GM21786 (cell line): ENCODE measurements around the gene RASGRF2.

Experiments
- ATAC-seq: cut with Tn5 transposase; IDR thresholded peaks from one replicate; pipeline ENCODE4 v1.9.1; 2021; ENCODE audit not compliant: unreplicated experiment

The RASGRF2 gene

DNA sequence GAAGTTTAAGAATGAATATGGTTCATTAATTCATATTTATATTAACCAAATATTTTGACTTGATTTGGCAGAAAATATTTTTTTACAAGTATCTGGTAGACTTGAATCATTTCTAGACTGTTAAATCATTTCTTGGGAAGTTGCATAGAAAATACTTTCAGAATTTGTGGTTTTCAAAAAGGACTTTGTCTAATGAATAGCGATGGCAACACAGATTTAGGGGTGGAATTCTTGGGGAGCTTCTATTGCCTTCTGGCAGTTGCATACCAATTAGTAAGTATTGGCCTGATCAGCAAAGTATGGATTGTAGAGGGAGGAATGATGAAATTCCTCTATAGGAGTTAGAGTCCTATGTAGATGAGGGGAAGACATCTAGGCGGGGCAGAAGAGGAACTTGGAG is 204.3 kb downstream of the RASGRF2 start:
- no peak for ATAC-seq

DNA sequence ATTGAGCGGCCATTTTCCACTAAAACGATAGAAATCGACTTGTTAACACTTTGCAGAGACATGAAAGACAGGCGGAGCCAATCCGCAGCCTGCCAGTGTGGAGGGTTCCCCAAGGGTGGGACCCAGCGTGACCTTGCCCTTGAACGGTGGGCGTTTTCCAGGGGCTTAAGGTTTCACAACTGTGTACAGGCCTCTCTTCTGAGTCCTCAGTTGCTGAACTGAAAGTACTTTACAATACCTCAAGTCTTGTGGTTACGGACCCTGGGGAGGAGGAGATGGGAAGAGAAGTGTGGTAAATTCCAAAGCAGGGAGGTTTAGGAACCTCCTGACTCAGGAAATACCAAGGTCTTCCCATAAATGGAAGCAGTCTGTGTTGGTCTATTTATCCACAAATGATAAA is 204.8 kb downstream of the RASGRF2 start:
- ATAC-seq: no peak

DNA sequence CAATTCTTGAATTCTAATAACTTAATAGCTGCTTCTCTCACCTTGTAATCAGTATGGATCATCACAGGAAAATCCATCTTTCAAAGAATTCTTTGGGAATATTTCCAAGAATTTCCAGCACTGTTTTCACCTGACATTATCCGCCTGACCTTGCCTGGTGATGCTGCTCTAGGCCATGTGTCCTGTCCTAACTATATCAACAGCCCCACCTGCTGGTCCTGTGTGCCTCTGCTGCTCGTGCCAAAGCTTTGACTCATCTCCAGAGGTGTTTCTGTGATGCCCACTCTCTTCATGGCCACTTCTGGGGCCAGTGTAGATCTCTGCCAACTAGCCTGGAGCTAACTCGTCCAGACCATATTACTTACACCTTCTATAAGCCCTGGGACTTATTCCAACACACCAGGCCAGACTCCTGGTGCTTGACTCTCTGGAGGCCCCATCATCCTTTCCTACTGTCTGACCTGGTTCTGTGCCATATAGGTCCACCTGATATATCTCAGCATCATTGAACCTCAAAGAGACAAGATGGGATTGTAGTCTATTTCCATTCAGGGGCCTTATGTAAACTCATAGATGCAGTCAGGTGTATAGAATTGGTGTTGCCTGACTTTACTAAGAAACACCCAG is 205.4 kb downstream of the RASGRF2 start:
- peak; percentile 74 for ATAC-seq

DNA sequence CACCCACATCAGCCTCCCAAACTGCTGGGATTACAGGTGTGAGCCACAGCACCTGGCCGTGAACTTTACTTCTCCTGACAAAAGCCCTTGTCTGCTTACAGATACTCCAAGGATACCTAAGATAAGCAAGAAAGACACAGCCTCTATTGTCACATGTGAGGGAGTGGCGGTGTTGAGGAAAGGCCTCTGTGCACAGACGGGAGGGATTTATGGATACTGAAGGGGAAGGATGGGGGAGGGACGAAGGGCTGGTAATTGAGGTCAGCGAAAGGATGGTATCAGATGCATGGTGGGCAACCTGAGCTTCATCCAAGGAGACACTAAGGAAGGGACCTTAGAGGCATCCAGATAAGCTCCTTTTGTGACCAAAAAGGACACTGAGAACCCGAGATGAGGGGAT is 206.3 kb downstream of the RASGRF2 start:
- ATAC-seq: no peak

DNA sequence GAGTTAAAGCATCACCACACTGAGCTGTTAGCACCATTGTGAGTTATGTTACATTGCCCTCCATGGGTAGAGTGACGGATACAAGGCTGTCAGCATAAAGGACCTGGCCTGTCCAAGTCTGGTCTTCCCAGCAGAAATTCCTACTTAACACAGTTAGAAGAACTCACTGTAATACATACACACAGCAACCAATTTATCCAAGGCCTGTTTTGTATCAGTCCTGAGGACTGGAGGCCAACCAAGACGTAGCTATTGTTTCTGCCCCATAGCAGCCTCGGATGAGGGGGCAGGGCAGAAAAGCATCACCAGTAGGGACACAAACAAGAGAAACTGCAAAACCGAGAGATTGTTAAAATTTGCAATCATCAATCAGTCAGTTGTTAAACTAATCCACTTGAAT is 206.9 kb downstream of the RASGRF2 start:
- no peak for ATAC-seq

DNA sequence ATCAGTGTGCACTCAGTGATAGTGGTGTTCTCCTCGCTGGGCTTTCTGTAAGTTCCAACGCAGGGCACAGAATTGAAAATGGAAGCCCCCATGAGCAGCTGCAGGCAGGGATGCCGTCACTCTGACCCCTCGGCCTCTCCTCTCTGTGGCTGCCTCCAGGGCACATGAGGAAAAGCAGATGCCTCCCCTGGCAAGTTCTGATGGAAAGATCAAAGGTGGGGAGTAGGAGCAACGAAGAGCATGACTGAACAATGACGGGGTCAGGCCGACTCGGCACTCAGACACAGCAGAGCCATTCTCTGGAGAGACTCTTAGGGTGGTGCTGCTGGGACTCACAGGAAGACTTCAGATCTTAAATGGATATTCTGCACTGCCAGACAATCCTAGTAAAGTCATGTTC is 207.4 kb downstream of the RASGRF2 start:
- no peak for ATAC-seq

DNA sequence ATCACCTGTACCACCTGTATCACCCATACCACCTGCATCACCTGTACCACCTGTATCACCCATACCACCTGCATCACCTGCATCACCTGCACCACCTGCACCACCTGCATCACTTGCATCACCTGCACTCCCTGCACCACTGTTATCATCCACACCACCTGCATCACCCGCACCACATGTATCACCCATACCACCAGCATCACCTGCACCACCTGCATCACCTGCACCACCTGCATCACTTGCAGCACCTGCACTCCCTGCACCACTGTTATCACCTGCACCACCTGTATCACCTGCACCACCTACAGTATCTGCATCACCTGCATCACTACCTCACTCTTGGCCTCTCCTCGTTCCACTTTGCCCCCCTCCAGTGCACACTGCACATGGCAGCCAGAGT is 209.8 kb downstream of the RASGRF2 start:
- no peak for ATAC-seq

DNA sequence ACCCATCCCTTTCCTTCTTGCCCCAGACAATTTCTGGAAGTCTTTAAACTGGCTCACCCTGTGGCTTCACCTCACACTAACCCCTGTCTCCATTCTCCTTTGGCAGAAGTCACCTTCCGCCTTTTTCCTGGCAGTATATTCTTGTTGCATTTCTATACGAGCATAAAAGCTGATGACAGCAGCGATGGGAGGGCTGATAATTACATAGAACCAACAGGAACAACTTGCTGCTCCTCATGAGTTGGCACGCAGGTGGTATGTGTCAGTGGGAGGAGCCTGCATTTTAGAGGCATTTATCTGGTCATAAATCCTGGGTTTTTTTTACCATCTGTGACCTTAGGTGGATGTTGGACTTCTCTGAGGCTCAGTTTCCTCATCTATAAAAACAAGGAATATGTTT is 211.6 kb downstream of the RASGRF2 start:
- no peak for ATAC-seq

DNA sequence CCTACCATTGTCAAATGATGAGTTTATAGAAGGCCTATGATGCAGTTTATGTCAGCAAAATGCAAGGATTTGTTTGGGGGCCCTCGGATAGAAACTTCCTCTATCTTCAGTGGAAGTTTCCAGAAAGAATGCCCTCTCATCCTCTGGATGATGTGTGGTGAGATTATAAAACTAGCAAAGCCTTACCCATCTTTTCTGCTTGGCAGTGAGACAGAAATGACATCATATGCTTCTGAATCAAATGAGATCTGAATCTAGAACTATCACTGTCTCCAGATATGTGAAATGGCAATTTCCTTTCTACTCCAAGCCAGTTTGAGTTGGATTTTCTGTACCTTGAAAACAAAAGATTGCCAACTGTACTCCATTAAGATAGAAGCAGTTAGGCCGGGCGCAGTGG is 212.5 kb downstream of the RASGRF2 start:
- no peak for ATAC-seq

DNA sequence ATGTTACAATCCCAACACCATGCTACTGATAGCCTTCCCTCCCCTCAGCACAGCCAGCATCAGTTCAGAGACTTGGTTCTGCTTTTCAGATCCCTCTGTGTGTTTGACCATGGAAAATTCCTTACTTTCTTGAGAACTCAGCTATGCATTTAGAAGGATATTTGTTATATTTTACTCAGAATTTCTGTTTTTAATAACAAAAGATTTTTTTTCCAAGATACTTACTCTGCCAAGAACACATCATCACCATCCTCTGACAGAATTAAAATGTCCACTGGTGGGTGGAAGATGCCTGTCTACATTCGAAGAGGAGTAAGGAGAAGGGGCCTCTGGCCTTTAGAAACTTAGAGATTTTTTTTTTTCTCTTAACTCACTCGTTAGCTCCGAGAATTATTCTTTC is 216.9 kb downstream of the RASGRF2 start:
- no peak for ATAC-seq

DNA sequence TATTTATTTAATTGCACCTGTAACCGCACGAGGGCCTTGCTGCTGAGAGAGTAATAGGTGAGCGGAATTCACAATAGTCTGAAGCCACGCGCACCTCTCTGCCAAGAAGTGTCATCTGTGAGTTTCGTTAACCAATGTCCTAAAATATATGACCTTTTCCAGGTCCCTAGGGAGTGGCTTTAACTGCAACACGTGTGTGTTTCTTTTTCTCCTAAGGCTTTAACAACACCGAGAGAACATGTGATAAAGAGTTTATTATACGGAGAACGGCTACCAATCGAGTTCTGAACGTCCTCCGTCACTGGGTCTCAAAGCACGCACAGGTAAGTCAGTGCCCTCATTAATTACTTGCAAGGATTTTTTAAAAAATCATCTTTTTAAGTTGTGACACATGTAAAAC is 219.8 kb downstream of the RASGRF2 start:
- ATAC-seq: no peak

DNA sequence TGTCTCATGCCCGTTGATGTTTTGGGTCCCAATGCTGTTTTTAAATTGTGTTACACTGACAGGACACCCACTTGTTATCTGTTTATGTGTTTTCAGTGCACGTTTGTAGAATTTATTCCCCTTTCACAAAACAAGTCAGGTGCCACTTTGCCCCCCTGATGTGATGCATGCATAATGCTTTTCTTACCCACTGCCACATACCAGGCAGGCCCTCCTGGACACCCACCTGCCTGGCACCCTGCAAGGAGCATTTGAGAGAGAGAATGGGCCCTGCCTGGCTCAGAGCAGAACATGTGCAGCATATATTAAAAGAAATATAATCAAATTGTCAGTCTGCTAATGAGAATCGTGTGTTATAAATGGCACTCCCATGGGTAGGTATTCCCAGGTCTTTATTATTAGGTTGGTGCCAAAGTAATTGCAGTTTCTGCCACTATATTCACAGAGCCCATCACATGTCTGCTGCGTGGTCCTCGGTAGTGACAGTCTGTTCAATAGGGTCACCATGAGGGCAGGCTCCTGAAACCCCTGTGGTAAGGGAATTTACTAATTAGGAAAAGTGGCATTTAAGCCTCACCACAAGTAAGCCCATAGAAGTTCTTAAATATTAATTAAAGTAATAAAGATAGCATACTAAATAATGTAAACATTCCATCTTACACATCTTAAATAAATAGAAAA is 220.8 kb downstream of the RASGRF2 start:
- ATAC-seq: no peak

DNA sequence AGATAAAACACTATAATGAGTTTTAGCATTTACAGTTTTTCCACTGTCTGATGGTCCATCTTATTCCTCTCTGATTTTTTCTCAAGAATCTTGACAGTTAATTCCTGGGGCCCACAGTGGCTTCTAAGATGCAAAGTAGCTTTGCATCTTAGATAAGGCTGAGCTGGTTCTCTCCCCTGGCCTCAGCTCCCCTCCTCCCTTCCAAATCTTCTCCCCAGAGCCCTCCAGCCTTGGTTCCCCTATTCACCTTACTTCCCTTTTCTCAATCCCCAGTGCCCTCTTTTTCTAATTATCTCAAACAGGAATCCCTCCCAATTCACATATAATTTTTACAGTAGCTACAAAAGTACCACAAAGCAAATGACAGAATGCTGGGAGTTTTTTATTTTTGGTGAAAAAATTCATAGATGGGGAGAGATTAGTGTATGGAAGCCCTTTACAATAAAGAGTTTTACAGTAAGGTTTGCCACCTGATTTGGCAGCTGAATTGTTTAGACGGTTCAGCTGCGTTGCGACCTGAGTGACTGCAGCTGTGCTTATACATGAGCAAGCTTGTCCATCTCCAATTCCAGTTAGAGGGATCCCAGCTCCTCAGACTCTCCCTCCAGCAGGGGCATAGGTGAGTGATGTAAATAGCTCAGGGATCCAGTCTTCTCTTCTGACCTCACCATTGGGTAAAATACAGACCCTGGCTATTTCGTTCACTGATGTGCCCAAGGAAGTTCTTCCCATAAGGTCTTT is 221.6 kb downstream of the RASGRF2 start:
- no peak for ATAC-seq

DNA sequence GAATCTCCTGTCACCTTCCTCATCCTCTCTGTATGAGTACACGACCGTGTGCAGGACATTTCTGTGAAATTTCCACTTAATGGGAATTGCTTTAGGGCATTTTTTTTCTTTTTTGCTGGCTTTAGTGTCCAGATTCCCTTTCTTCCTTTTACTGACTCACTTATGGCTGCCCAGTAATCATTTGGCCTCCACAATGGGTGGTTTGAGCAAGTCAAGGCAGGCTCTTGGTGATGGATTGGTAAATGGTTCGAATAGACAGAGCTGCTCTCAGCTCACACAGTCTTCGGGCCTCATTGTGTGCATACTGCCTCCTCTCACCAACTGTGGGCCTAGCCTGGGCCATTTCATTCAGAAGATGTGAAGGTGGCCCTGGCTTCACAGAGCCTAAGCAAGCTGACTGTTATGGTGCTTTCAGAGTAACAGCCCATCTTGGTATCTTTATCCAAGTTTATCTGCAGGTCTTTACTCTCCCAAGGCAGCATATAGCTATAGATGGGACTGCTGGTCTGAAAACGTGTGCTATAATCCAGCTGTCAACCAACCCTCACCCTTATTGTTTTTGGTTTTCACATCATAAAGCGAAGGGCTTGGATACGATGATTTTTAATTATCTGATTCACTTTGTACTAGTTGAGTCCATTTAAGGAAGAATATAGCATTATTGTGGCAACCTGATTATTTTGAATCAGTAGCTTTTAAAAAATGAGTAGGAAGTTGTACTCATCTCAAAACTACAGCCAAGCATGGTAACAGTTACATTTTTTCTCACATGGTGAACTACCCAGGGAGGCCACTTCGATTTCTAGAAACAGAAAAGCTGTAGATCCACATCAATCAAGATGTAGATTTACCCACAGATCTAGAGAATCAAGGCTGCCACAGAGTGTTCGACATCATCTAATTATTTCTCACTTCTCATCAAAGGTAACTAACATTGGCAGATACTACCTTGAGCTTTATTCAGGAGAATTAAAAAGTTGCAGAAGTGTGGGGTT is 222.5 kb downstream of the RASGRF2 start:
- no peak for ATAC-seq

DNA sequence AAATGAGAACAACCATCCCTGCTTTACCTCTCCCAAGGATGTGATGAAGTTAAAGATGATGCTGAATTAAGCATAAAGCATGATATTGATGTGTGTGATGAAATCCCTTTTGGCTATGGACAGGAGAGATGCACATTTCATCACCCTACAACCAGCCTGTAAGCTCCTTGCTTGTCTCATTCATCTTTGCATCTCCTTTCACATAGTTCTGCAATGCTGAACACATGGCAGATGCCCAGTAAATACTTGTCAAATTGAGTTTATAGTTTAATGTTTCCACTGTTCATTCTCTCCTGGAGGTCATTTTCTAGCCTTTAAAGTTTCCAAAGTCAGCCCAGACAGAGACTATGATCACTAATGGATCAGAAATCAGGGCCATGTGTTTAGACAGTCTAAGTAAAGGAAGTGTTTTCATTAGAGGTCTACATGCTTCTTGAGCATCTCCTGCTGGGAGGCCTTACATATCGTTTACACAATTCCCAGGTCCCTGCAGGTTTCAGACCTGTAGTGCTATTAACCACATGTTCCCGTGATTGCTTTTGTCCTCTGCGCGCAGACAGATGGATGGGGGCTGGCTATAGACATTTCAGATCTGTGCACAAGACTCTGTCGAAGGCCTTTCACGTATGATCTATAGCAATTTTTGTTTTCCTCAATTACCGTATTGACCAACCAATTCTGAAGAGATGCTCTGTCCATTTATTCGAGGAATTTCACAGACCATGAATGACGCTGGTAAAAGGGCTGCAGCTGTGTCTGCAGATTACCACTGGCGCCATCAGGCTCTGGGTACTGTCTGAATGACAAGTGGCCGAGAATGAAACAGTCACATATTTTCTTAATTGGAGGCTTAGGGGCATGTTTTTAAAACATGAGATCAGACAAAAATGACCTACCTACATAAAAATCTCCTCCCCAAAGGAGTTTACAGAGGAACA is 223.9 kb downstream of the RASGRF2 start:
- no peak for ATAC-seq

DNA sequence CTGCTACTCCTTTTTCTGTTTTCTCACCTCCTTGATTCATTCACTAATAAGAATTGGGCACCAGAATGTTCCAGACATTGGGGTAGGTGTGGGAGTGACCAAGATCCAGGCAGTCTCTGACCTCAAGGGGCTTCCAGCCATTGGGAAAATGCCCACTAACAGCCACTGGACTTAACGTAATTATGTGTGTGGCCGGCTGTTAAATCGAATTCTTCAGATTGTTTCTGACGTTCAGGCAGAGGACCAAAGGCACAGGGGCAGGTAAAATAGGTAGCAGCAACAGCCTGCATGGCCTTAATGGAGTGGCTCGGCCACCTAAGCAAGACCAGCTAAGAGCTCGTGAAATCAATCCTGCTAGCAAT is 224.6 kb downstream of the RASGRF2 start:
- ATAC-seq: no peak

DNA sequence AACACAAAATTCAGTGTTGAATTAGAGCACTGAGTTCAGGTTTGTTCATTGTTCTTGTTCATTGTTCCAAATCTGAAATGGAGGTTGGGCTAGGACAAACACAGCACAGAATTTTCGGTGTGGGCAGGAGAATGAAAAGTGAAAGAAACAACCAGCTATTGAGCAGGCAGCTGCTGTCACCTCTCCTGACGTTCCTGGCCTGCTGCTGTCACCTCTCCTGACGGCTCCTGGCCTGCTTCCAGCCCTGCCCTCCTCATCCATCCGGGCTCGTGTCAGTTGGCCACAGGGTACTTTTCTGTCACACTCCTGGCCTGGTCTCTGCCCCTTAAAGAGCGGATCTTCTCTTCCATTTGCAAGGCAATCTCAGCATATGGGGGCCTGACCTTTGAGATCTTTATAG is 227.7 kb downstream of the RASGRF2 start:
- ATAC-seq: no peak

DNA sequence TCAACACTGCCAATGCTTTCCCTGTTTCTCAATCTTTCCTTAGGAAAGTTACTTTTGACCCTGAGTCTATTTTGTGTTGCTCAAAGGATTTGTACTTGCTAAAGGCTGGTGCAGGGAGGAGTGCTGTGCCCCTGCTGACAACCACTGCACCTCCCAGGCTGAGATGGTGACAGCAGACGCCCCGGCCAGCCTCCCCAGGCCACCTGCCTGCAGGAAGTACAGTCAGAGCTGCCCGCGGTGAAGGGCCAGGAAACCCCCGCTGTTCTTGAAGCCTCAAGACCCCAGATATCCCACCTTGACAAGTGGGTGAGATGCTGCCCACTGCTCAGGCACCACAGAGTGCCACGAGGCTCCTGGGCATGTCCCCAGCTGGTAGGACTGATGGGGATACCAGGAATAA is 228.8 kb downstream of the RASGRF2 start:
- ATAC-seq: no peak

DNA sequence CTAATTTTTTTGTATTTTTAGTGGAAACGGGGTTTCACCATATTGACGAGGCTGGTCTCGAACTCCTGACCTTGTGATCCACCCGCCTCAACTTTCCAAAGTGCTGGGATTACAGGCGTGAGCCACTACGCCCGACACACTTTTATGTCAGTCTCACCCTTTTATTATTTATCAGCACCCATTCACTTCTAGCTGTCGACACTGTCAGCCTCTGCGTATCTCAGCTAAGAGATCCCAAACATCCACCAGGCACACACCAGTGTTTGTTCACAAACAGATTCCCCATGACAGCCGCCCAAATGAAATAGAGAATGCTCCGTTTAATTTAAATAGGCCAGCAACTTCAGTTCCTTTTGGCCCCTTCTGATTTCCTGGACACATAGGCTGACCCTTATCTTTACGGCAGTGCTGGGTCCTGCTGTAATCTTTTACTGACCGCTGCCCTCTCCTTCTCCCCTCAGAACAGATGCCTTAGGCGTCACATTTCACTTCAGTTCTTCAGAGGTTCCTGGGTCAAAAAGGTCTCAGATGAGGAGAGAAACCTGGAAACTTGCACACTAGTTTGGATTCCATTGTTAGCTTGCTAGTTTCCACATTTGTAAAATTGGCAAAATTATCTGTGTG is 229.8 kb downstream of the RASGRF2 start:
- no peak for ATAC-seq
